K562 (cell line): ENCODE results near the gene SV2A. TPM values are rescaled to one million over a fixed set of nuclear protein-coding genes. Genes with fewer than 3 reads are reported as not detected.

Experiments used
- FOXK1 ChIP-seq: sonication (generic); formaldehyde crosslinking; IDR thresholded peaks from 2 replicates; pipeline ENCODE4 v1.8.0; 2022; ENCODE audit warnings: missing genetic modification reagents, mild to moderate bottlenecking, borderline replicate concordance
- polyA plus RNA-seq, 8 experiments: library from polyadenylated mRNA; depleted of rRNA in 4 of 8; stranded (reverse) in 5 of 8; unstranded in 3 of 8; fragments of >200 nt; fragmentation: Nextera tagmentation in 2 of 8; fragmentation: Illumina TruSeq in 1 of 8; extraction: Ambion mirVana in 2 of 8; extraction: Trizol in 1 of 8; gene quantifications; 2 replicates each; pipeline versions ENCODE4 v1.2.1 to v1.2.3, GENCODE V29; 2011 to 2014; ENCODE audit warnings: inconsistent platforms in 1 of 8, missing spikeins in 1 of 8
- total RNA-seq, 7 experiments: library from RNA; depleted of rRNA in 6 of 7; stranded (reverse); fragments of >200 nt in 6 of 7; fragmentation: Illumina TruSeq in 2 of 7; extraction: Trizol in 2 of 7; gene quantifications; 2 replicates each; pipeline versions ENCODE4 v1.2.1 to v1.2.3, GENCODE V29; 2011 to 2021; ENCODE audit warnings: low replicate concordance in 1 of 7
- TF ChIP-seq, protein P1 (sequence below), 2 experiments: fragments of 450-650 bp; formaldehyde crosslinking in 1 of 2; IDR thresholded peaks; 2 replicates each; pipeline versions ENCODE4 v1.4.0 to v1.6.1; 2014 to 2020; ENCODE audit warnings: mild to moderate bottlenecking in 2 of 2, borderline replicate concordance in 1 of 2, low read depth in 1 of 2
- TF ChIP-seq, protein P2 (sequence below): fragments of 250-450 bp; sonication (Bioruptor Pico); IDR thresholded peaks from 2 replicates; pipeline ENCODE4 v1.5.0; 2021; ENCODE audit warnings: mild to moderate bottlenecking, borderline replicate concordance

The SV2A gene
- total and polyA plus RNA-seq, 9 of the 15 experiments (the other 6 are each of a cell fraction or from before 2014, with no cell fraction given) = 0.07 to 0.22 (median 0.11) TPM; not detected in 1

GRCh38 chr1:149927563-149928400, 10.1 kb upstream of the SV2A start, which contains the start of gene SF3B4 (continued):
- TF ChIP-seq, protein P1, sequence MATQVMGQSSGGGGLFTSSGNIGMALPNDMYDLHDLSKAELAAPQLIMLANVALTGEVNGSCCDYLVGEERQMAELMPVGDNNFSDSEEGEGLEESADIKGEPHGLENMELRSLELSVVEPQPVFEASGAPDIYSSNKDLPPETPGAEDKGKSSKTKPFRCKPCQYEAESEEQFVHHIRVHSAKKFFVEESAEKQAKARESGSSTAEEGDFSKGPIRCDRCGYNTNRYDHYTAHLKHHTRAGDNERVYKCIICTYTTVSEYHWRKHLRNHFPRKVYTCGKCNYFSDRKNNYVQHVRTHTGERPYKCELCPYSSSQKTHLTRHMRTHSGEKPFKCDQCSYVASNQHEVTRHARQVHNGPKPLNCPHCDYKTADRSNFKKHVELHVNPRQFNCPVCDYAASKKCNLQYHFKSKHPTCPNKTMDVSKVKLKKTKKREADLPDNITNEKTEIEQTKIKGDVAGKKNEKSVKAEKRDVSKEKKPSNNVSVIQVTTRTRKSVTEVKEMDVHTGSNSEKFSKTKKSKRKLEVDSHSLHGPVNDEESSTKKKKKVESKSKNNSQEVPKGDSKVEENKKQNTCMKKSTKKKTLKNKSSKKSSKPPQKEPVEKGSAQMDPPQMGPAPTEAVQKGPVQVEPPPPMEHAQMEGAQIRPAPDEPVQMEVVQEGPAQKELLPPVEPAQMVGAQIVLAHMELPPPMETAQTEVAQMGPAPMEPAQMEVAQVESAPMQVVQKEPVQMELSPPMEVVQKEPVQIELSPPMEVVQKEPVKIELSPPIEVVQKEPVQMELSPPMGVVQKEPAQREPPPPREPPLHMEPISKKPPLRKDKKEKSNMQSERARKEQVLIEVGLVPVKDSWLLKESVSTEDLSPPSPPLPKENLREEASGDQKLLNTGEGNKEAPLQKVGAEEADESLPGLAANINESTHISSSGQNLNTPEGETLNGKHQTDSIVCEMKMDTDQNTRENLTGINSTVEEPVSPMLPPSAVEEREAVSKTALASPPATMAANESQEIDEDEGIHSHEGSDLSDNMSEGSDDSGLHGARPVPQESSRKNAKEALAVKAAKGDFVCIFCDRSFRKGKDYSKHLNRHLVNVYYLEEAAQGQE (IDR thresholded peaks at IDR 0.05; ENCODE audit: borderline replicate concordance) = 0 out of 2 replicates have a peak, but pooled peaks have one; percentile 13
- TF ChIP-seq, protein P1 (CRISPR knock-in tag; IDR thresholded peaks at IDR 0.05; ENCODE audit: low read depth) = no peak
- TF ChIP-seq, protein P2, sequence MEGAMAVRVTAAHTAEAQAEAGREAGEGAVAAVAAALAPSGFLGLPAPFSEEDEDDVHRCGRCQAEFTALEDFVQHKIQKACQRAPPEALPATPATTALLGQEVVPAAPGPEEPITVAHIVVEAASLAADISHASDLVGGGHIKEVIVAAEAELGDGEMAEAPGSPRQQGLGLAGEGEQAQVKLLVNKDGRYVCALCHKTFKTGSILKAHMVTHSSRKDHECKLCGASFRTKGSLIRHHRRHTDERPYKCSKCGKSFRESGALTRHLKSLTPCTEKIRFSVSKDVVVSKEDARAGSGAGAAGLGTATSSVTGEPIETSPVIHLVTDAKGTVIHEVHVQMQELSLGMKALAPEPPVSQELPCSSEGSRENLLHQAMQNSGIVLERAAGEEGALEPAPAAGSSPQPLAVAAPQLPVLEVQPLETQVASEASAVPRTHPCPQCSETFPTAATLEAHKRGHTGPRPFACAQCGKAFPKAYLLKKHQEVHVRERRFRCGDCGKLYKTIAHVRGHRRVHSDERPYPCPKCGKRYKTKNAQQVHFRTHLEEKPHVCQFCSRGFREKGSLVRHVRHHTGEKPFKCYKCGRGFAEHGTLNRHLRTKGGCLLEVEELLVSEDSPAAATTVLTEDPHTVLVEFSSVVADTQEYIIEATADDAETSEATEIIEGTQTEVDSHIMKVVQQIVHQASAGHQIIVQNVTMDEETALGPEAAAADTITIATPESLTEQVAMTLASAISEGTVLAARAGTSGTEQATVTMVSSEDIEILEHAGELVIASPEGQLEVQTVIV = no peak
- TF ChIP-seq FOXK1 = peak; percentile 60; the same call in 1 of the 2 replicates
